Measurements from ENCODE around the gene CCDC88C. TPM values are rescaled to one million over a fixed set of nuclear protein-coding genes. Genes with fewer than 3 reads are reported as not detected.

The CCDC88C gene
- total RNA-seq, 1 experiment from 2014 or later: 57.9 TPM

DNA sequence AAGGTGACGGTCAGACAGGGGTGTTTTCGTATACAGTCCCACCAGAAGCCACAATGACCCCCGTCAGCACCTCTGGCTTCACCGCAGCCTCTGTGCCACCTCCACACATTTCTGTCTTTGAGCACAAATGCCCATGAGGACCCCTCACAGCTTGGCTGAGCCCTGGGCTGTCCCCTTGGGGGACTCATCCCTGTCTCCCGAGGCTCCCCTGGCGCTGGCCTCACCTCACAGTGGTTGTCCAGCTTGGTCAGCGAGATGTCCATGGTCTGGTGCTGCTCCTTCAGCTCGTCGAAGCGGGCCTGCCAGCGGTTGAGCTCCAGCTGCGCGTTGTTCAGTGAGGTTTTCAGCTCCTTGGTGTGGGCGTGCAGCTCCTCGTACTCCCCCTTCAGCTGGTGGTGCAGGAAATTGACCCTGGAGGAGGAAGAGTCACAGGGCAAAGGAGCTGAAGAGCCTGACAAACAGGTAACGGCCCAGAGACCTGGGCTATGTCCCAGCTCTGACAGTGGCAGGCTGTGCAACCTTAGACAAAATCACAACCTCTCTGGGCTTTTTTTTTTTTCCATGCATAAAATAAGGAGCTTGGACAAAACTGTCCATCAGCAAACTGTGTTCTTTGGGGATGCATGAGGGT, 120.4 kb downstream of the CCDC88C start:
- H3K79me2 ChIP-seq (ENCODE audit: low read length): no peaks in the 10 kb centered on the region
- H2AFZ ChIP-seq (ENCODE audit: low read length): no peak overlapping the region
- no peaks in the 10 kb centered on the region for H3K9me2 ChIP-seq (replicated peaks; ENCODE audit: insufficient read depth, low read length)
- no peaks in the 10 kb centered on the region for H4K20me1 ChIP-seq (ENCODE audit: insufficient read depth, low read depth, low read length)
- no peak overlapping the region for H3K4me2 ChIP-seq (ENCODE audit: low read depth, low read length, poor library complexity, severe bottlenecking)
- H3K27me3 ChIP-seq (ENCODE audit: low read length): no peaks in the 10 kb centered on the region
- no peak overlapping the region for H3K27ac ChIP-seq (ENCODE audit: low read length)
- no peak overlapping the region for H3K9ac ChIP-seq (ENCODE audit: low read length)
- no peak for DNase-seq
- H3K9me3 ChIP-seq (ENCODE audit: low read length): no peaks in the 10 kb centered on the region
- H3K4me1 ChIP-seq (ENCODE audit: low read length): no peaks in the 10 kb centered on the region
- no peak overlapping the region for H3K4me3 ChIP-seq (ENCODE audit: low read length)
- H3K36me3 ChIP-seq (ENCODE audit: insufficient read depth, low read length): peaks cover 21% of the 10 kb centered on the region; the same call in 1 of the 2 replicates

DNA sequence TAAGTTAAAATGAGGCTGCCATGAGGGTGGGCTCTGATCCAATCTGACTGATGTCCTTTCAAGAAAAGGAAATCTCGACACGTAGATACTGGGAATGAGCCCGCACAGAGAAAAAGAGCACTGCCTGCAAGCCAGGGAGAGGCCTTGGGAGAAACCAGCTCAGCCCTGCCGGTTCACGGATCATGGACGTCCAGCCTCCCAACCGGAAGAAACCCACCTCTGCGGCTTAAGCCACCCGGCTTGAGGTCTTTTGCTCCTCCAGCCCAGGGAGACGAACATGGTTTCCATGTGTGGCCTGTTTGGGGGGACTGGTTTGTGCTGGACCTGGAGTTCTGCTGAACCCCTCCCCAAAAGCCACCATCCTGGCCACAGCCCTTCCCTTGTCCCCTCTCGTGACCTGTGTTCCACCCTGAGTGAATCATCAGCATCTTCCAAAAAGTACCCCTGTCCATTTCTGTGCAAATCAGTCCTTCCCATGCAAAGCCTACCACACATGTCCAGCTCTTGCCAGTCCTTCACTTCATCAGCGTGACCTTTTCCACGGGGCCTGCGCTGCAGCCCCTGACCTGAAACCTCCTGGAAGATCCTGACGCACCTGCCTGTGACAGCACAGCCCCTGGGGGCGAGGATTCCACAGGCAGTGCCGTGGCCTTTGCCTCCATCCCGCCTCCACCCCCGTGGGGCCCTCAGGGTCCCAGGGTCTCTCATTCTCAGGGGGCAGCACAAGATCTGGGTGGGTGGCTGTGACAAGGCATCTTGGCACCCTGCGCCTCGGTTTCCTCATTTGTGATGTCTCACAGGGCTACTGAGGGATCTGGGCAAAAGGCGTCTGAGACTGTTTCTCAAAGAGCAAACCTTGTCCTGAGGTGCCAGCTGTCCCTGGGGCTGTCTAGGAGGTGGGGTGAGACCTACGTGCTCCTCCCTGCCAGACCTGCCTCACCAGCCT, 121.5 kb downstream of the CCDC88C start:
- no peak overlapping the region for H3K9ac ChIP-seq (ENCODE audit: low read length)
- no peaks in the 10 kb centered on the region for H3K79me2 ChIP-seq (ENCODE audit: low read length)
- no peaks in the 10 kb centered on the region for H3K4me1 ChIP-seq (ENCODE audit: low read length)
- no peaks in the 10 kb centered on the region for H3K9me2 ChIP-seq (replicated peaks; ENCODE audit: insufficient read depth, low read length)
- H3K4me3 ChIP-seq (ENCODE audit: low read length): no peak overlapping the region
- H3K4me2 ChIP-seq (ENCODE audit: low read depth, low read length, poor library complexity, severe bottlenecking): no peak overlapping the region
- H3K27me3 ChIP-seq (ENCODE audit: low read length): no peaks in the 10 kb centered on the region
- DNase-seq: no peak
- H3K36me3 ChIP-seq (ENCODE audit: insufficient read depth, low read length): peaks cover 16% of the 10 kb centered on the region; the same call in 1 of the 2 replicates
- no peaks in the 10 kb centered on the region for H4K20me1 ChIP-seq (ENCODE audit: insufficient read depth, low read depth, low read length)
- H3K9me3 ChIP-seq (ENCODE audit: low read length): no peaks in the 10 kb centered on the region
- no peak overlapping the region for H3K27ac ChIP-seq (ENCODE audit: low read length)
- H2AFZ ChIP-seq (ENCODE audit: low read length): no peak overlapping the region

DNA sequence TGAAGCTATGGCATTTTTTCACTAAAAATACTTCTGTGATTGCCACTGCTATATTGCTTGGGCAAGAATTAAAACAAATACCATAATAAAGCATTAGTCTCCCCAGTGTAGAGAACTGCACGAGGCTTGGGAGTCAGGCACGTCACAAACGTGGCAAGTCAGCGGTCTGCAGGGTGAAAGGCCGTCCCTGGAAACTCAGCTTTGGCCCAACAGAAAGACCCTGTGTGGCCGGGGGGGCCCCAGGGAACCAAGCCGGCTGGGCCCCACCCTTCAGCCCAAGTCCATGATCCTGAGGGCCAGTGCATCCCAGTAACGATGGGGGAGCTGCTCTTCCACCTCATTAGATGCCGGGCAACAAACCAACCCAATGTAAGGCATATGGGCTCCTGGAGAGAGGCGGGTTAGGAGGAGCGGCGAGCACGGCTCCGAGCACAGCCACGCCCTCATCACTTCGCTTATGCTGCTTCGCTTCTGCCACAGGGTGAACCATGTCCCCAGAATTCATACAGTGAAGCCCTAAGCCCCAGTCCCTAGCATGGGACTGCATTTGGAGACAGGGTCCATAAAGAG, 122.3 kb downstream of the CCDC88C start:
- Histone ChIP-seq H3K4me2 (ENCODE audit: low read depth, low read length, poor library complexity, severe bottlenecking) (no peak overlapping the region), H3K4me3 (ENCODE audit: low read length) (no peak overlapping the region), H3K27me3 (ENCODE audit: low read length) (no peaks in the 10 kb centered on the region), H3K9ac (ENCODE audit: low read length) (no peak overlapping the region), H3K27ac (ENCODE audit: low read length) (no peak overlapping the region), H3K9me3 (ENCODE audit: low read length) (no peaks in the 10 kb centered on the region), H3K79me2 (ENCODE audit: low read length) (no peaks in the 10 kb centered on the region), H3K9me2 (replicated peaks; ENCODE audit: insufficient read depth, low read length) (no peaks in the 10 kb centered on the region), H3K4me1 (ENCODE audit: low read length) (no peaks in the 10 kb centered on the region), H4K20me1 (ENCODE audit: insufficient read depth, low read depth, low read length) (no peaks in the 10 kb centered on the region), H2AFZ (ENCODE audit: low read length) (no peak overlapping the region), H3K36me3 (ENCODE audit: insufficient read depth, low read length) (peaks cover 13% of the 10 kb centered on the region; the same call in 1 of the 2 replicates)
- DNase-seq: no peak

DNA sequence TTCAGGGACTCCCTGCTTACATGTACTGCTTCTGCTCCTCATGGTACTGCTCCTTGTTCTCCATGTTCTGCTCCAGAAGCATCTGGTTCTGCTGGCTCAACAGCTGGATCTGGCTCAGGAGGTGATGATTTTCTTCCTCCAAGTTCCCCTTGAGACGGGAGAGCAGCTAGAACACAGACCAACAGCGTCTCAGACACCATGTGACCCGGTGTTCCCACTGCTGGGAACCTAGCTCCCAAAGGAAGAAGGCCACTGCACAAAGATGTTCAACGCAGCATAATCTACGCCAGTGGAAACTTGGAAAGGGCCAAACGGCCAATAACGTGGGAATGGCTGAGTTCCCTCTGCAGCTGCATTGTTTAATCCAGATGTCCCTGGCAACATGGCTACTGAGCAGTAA, 123.5 kb downstream of the CCDC88C start:
- H2AFZ ChIP-seq (ENCODE audit: low read length): no peak overlapping the region
- peaks cover 18% of the 10 kb centered on the region; the same call in 1 of the 2 replicates for H3K36me3 ChIP-seq (ENCODE audit: insufficient read depth, low read length)
- no peak overlapping the region for H3K4me2 ChIP-seq (ENCODE audit: low read depth, low read length, poor library complexity, severe bottlenecking)
- H3K4me3 ChIP-seq (ENCODE audit: low read length): no peak overlapping the region
- H3K9ac ChIP-seq (ENCODE audit: low read length): no peak overlapping the region
- H3K27me3 ChIP-seq (ENCODE audit: low read length): no peaks in the 10 kb centered on the region
- H4K20me1 ChIP-seq (ENCODE audit: insufficient read depth, low read depth, low read length): no peaks in the 10 kb centered on the region
- no peak overlapping the region for H3K27ac ChIP-seq (ENCODE audit: low read length)
- no peaks in the 10 kb centered on the region for H3K79me2 ChIP-seq (ENCODE audit: low read length)
- no peaks in the 10 kb centered on the region for H3K9me3 ChIP-seq (ENCODE audit: low read length)
- DNase-seq: no peak
- H3K9me2 ChIP-seq (replicated peaks; ENCODE audit: insufficient read depth, low read length): no peaks in the 10 kb centered on the region
- H3K4me1 ChIP-seq (ENCODE audit: low read length): no peaks in the 10 kb centered on the region

DNA sequence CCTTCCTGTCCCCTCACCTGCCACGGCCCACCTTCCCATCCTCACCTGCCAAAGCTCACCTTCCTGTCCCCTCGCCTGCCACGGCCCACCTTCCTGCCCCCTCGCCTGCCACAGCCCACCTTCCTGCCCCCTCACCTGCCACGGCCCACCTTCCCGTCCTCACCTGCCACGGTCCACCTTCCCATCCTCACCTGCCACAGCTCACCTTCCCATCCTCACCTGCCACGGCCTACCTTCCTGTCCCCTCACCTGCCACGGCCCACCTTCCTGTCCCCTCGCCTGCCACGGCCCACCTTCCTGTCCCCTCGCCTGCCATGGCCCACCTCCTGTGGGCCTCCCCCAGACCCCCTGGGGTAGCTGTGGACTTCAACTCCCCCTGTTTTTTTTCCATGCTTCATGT, 124.3 kb downstream of the CCDC88C start:
- Histone ChIP-seq H3K4me2 (ENCODE audit: low read depth, low read length, poor library complexity, severe bottlenecking) (no peak overlapping the region), H2AFZ (ENCODE audit: low read length) (no peak overlapping the region), H3K4me3 (ENCODE audit: low read length) (no peak overlapping the region), H3K27me3 (ENCODE audit: low read length) (no peaks in the 10 kb centered on the region), H3K9me3 (ENCODE audit: low read length) (no peaks in the 10 kb centered on the region), H3K36me3 (ENCODE audit: insufficient read depth, low read length) (peaks cover 18% of the 10 kb centered on the region; the same call in 1 of the 2 replicates), H3K9me2 (replicated peaks; ENCODE audit: insufficient read depth, low read length) (no peaks in the 10 kb centered on the region), H3K79me2 (ENCODE audit: low read length) (no peaks in the 10 kb centered on the region), H3K4me1 (ENCODE audit: low read length) (no peaks in the 10 kb centered on the region), H4K20me1 (ENCODE audit: insufficient read depth, low read depth, low read length) (no peaks in the 10 kb centered on the region), H3K27ac (ENCODE audit: low read length) (no peak overlapping the region), H3K9ac (ENCODE audit: low read length) (no peak overlapping the region)
- no peak for DNase-seq

DNA sequence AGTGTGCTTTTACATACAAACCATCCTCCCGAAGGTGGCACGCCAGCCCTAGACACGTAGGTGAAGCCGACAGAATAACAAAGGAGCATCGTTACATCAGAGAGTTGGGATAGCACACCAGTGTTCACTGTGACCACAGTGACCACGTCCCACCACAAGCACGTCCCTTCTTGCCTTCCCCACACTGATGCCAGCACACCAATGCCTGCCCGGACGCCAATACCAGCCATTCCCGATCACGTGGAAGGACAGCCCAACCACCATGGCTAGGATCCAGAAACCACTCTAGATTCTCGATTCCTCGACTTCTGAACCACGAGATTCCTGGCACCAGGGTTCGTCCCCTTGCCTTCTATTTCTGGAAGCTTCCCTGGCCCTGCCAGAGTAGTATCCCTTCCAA, 125.1 kb downstream of the CCDC88C start:
- Histone ChIP-seq H3K4me1 (ENCODE audit: low read length) (no peaks in the 10 kb centered on the region), H3K4me3 (ENCODE audit: low read length) (no peak overlapping the region), H3K4me2 (ENCODE audit: low read depth, low read length, poor library complexity, severe bottlenecking) (no peak overlapping the region), H4K20me1 (ENCODE audit: insufficient read depth, low read depth, low read length) (no peaks in the 10 kb centered on the region), H3K9me2 (replicated peaks; ENCODE audit: insufficient read depth, low read length) (no peaks in the 10 kb centered on the region), H3K27ac (ENCODE audit: low read length) (no peak overlapping the region), H3K9ac (ENCODE audit: low read length) (no peak overlapping the region), H3K36me3 (ENCODE audit: insufficient read depth, low read length) (peaks cover 18% of the 10 kb centered on the region; the same call in 1 of the 2 replicates), H3K9me3 (ENCODE audit: low read length) (no peaks in the 10 kb centered on the region), H3K79me2 (ENCODE audit: low read length) (no peaks in the 10 kb centered on the region), H2AFZ (ENCODE audit: low read length) (no peak overlapping the region), H3K27me3 (ENCODE audit: low read length) (no peaks in the 10 kb centered on the region)
- DNase-seq: no peak

DNA sequence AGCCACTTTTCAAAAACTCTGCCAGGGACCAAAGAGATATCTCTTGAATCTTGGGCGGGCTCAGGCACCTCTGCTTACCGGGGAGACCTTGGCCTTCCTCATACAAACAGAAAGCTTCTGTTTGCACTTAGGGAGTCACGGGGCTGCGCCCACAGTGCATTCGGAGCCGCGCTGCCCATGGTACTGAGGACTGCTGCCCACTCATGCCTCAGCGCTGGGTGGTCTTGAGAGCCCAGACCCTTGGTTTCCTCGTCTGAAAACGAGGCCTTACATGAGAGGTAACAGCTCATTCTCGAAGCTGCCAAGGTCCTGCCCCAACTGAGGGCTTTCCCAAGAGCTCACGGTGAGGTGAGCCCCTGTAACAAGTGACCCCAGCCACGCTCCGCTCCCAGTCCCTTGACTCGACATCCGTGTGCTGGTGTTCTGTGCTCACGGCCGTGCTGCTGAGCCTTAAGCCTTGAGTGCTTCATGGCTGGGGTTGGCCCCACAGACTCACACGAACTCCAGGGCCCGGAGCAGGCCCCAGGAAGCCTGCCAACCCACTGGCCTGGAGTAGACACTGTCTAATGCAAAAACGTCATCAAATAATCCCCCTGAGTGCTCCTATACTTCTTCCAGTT, 125.7 kb downstream of the CCDC88C start:
- Histone ChIP-seq H3K9ac (ENCODE audit: low read length) (no peak overlapping the region), H3K9me2 (replicated peaks; ENCODE audit: insufficient read depth, low read length) (no peaks in the 10 kb centered on the region), H3K4me2 (ENCODE audit: low read depth, low read length, poor library complexity, severe bottlenecking) (no peak overlapping the region), H3K27me3 (ENCODE audit: low read length) (no peaks in the 10 kb centered on the region), H3K79me2 (ENCODE audit: low read length) (no peaks in the 10 kb centered on the region), H3K4me3 (ENCODE audit: low read length) (no peak overlapping the region), H4K20me1 (ENCODE audit: insufficient read depth, low read depth, low read length) (no peaks in the 10 kb centered on the region), H3K9me3 (ENCODE audit: low read length) (no peaks in the 10 kb centered on the region), H3K27ac (ENCODE audit: low read length) (no peak overlapping the region), H3K36me3 (ENCODE audit: insufficient read depth, low read length) (peaks cover 14% of the 10 kb centered on the region; the same call in 1 of the 2 replicates), H2AFZ (ENCODE audit: low read length) (no peak overlapping the region), H3K4me1 (ENCODE audit: low read length) (no peaks in the 10 kb centered on the region)
- no peak for DNase-seq

DNA sequence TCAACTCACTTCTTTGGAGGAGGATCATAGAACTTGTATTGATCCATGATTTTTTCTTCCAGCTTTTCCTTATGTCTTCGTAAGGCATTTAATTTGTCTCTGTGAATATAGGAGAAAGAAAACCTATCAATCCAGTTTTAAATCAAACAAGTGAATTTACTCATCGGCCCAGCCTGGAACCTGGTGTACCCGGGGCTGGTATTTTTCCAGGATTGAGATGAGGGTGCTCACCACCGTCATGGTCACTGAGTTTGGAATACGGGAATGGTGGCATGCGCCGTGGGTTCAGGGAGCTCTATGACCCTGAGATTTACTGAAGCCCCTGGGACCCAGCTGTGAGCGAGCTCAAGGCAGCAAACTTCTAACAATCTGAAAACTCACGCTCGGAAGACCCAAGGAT, 126.6 kb downstream of the CCDC88C start:
- Histone ChIP-seq H3K27me3 (ENCODE audit: low read length) (no peaks in the 10 kb centered on the region), H2AFZ (ENCODE audit: low read length) (no peak overlapping the region), H3K9me3 (ENCODE audit: low read length) (no peaks in the 10 kb centered on the region), H4K20me1 (ENCODE audit: insufficient read depth, low read depth, low read length) (no peaks in the 10 kb centered on the region), H3K4me3 (ENCODE audit: low read length) (no peak overlapping the region), H3K9ac (ENCODE audit: low read length) (no peak overlapping the region), H3K4me1 (ENCODE audit: low read length) (peaks cover 9% of the 10 kb centered on the region), H3K27ac (ENCODE audit: low read length) (no peak overlapping the region), H3K4me2 (ENCODE audit: low read depth, low read length, poor library complexity, severe bottlenecking) (no peak overlapping the region), H3K9me2 (replicated peaks; ENCODE audit: insufficient read depth, low read length) (no peaks in the 10 kb centered on the region), H3K36me3 (ENCODE audit: insufficient read depth, low read length) (peaks cover 17% of the 10 kb centered on the region; the same call in 1 of the 2 replicates), H3K79me2 (ENCODE audit: low read length) (no peaks in the 10 kb centered on the region)
- DNase-seq: no peak

All from Karpas-422 (cell line).